ENCODE results near the gene SCAMP4.
"Not testable (repeated sequence)": the region's sequence is repeated elsewhere in the genome, so short reads cannot be mapped to it uniquely, and the experiment has no call there.

SCAMP4 gene

DNA sequence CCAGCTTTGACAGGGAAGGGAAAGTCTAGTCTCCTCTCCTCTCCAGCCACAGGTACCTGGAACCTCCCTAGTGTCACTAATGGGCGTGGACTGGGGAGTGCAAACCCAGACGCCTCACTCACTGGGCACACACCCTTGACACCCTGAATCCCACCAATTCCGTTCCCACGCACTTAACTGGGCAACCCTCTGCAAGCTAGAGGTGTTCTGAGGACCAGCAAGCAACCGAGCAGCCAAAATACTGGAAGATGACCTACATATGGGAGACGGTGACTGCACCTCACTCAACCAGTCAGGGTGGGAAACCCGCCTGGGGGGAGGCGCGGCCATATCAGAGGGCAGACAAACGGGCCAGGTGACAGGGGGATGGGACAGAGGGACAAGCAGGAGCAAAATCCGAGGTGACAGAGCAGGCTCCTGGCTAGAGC lies 20.9 kb upstream of the SCAMP4 start:
- DNase-seq, result peak; percentile 80

DNA sequence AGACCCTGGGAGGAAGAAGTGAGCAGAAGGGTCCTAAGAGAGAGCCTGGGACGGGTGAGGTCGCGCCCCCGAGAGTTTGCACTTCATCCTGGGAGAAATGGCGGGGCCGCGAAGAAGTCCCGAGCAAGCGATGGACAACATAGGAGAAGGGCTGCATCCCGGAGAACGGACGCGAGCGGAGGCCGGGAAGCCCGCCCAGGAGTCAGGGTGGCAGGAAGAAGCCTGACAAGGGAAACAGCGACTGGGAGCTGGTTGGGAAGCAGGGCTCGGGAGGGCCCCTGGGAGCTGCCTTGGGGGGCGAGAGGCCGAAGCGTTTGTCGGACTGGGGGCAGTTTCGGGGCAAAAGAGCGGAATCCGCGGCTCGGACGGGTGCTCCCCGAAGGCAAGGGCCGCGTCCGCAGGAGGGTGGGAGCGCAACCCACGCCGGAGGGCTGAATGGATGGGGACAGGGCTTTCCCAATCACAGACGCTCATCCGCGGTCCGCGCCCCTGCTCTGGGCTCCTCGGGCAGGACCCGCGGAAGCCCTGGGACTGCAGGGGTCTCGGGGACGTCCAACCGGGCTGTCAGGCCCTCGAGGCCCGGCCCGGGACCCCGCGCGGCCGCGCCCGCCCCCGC lies 20.4 kb upstream of the SCAMP4 start:
- no peak for DNase-seq

DNA sequence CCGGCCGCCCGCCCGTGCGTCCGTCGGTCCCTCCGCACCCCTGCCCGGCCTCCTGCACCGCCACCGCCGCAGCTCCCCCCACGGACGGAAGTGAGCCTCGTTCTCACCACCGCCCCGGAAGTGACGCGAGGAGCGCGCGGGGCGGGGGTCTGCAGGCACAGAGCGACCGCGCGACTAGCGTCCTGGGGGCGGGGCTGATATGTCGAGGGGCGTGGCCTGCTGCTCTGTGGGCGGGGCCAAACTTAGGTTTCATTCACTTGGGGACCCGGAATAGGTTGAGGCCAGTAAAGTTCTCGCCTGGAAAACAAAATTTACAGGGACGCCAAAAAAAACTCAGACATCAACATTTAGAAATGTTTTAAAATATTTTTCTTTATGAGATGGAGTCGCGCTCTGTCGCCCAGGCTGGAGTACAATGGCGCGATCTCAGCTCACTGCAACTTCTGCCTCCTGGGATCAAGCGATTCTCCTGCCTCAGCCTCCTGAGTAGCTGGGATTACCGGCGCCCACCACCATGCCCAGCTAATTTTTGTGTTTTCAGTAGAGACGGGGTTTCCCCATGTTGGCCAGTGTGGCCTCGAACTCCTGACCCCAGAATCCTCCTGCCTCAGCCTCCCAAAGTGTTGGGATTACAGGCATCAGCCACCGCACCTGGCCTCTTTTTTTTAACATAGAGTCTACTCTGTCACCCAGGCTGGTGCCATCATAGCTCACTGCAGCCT lies 19.6 kb upstream of the SCAMP4 start, which contains the start of gene ABHD17A:
Gene ABHD17A (minus strand): TSS at position 99 of the 722 bp plus-strand sequence. CDS start 3,930 bp downstream, outside the sequence.
- peak; percentile 99 for DNase-seq

DNA sequence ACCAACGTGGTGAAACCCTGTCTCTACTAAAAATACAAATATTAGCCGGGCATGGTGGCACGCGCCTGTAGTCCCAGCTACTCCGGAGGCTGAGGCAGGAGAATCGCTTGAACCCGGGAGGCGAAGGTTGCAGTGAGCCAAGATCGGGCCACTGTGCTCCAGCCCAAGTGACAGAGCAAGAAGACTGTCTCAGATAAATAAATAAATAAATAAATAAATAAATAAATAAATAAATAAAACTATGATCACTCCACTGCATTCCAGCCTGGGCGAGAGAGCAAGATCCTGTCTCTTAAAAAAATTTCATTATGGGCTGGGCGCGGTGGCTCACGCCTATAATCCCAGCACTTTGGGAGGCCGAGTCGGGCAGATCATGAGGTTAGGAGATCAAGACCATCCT lies 18.8 kb upstream of the SCAMP4 start:
- DNase-seq, result not testable (repeated sequence)

DNA sequence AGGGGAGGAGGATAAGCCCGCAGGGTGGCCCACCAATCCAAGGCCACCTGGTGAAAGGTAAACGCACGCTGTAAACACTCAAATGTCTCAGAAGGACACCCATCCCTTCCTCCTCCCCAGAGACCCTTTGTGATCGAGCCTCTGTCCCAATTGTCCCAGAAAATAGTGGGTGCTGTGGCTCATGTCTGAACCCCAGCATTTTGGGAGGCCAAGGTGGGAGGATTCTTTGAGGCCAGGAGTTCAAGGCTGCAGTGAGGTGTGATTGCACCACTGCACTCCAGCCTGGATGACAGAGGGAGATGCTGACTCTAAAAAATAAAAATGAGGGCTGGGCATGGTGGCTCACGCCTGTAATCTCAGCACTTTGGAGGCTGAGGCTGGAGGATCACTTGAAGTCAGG lies 16.8 kb upstream of the SCAMP4 start:
- no peak for DNase-seq

DNA sequence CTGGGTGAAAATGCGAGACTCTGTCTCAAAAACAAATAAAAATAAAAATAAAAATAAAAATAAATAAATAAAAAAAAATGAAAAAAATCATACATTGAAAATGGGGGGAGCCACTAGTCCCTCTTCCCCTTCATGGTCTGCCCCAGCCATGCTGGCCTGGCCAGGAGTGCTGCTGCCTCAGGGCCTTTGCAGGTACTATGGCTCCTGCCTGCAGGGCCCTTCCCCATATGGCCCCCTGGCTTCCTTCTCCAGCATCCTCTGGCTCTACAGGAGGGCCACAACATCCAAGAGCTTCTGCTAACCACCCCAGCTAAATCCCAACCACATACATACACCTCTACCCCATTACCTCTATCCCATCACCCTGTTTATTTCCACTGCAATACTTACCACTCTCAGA lies 15.3 kb upstream of the SCAMP4 start:
- DNase-seq, result no peak

DNA sequence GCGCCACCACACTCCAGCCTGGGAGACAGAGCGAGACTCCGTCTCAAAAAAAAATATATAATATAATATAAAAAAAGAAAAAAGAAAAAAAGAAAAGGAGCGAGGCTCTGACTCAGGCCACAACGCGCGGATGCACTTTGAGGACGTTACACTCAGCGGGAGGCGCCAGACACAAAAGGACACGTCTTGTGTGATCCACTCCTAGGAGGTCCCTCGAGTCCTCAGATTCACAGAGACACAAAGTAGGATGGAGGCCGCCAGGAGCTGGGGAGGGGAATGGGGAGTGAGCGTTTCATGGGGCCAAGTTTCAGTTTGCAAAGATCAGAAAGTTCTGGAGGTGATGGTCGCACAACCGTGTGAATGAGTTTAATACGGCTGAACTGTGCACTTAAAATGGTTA lies 11.4 kb upstream of the SCAMP4 start:
- no peak for DNase-seq

DNA sequence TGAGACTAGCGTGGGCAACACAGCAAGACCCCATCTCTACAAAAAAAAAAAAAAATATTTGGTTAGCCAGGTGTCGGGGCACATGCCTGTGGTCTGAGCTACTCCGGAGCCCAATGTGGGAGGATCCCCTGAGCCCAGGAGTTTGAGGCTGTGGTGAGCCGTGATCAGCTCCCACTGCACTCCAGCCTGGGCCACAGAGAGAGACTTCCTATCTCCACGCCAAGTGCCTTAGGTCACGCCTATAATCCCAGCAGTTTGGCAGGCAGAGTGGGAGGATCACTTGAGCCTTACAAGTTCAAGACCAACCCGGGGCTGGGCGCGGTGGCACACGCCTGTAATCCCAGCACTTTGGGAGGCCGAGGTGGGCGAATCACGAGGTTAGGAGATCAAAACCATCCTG lies 8.7 kb upstream of the SCAMP4 start:
- no peak for DNase-seq

DNA sequence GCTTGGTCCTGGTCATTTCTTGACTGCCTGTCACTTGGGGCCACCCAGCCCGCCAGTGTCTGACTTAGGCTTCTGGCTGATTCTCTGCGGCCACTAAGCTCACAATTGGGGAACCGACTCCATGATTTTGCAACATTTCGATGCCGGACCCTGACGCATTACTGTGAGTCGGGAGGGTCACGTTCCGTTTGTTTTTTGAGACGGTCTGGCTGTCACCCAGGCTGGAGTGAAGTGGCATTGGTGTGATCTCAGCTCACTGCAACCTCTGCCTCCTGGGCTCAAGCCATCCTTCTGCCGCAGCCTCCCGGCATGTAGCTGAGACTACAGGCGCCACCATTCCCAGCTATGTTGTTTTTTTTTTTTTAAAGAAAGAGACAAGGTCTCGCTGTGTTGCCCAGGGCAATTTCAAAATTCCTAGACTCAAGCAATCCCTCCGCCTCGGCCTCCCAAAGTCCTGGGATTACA lies 3.2 kb upstream of the SCAMP4 start:
- no peak for DNase-seq

DNA sequence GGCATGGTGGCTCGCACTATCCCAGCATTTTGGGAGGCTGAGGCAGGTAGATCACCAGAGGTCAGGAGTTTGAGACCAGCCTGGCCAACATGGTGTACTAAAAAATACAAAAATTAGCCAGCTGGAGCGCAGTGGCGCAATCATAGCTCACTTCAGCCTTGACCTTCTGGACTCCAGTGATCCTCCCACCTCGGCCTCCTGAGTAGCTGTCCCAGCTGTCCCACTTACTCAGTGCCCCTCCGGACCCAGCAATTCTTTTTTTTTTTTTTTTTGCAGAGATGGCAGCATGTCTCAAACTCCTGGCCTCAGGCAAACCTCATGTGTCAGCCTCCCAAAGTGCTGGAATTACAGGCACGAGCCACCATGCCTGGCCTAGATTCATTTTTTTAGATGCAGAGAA lies 2.3 kb upstream of the SCAMP4 start:
- no peak for DNase-seq

DNA sequence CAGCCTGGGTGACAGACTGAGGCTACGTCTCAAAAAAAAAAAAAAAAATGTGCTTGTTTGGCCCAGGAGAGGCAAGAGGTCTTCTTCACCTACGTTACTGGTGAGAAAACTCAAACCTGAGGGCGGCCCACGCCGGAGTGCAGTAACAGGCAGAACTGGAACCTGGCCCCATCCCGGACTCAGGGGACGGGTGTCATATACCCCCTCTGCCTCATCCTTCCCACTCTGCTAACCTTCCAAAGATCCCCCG lies 414 bp upstream of the SCAMP4 start:
- no peak for DNase-seq

DNA sequence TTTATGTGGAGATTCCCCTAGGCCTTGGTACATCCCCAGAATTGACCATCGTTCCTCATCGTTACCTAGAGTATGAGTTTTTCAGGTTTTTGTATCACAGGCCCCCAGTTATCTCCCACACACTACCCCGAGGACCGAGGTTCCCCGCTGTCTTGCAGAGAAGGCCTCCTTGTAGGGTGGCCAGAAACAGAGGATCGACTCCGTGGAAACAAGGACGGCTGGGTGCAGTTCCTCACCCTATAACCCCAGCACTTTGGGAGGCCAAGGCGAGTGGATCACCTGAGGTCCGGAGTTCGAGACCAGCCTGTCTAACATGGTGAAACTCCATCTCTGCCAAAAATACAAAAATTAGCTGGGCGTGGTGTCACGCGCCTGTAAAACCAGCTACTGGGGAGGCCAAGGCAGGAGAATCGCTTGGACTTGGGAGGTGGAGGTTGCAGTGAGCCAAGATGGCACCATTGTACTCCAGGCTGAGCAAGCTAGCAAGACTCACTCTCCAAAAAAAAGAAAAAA lies 720 bp downstream of the SCAMP4 start:
- DNase-seq, result no peak

DNA sequence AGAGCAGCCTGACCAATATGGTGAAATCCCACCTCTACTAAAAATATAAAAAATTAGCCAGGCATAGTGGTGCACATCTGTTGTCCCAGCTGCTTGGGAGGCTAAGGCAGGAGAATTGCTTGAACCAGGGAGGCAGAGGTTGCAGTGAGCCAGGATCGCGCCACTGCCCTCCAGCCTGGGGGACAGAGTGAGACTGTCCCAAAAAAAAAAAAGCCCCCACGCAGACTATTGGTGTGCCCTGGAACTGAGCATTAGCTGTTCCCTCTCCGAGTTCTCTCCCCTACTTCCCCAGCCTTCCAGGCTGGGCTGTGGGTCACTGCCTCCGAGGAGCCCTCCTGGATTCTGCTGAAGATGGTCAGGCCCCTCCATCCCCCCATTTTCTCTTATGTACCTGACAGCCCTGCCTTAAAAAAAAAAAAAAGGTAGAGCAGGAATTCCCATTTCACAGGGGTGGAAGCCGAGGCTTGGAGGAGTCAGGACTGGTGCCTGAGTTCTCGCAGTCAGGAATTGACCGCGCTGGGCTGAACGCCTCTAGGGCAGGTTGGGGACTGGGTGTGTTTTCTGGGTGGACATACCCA lies 1.9 kb downstream of the SCAMP4 start:
- no peak for DNase-seq

DNA sequence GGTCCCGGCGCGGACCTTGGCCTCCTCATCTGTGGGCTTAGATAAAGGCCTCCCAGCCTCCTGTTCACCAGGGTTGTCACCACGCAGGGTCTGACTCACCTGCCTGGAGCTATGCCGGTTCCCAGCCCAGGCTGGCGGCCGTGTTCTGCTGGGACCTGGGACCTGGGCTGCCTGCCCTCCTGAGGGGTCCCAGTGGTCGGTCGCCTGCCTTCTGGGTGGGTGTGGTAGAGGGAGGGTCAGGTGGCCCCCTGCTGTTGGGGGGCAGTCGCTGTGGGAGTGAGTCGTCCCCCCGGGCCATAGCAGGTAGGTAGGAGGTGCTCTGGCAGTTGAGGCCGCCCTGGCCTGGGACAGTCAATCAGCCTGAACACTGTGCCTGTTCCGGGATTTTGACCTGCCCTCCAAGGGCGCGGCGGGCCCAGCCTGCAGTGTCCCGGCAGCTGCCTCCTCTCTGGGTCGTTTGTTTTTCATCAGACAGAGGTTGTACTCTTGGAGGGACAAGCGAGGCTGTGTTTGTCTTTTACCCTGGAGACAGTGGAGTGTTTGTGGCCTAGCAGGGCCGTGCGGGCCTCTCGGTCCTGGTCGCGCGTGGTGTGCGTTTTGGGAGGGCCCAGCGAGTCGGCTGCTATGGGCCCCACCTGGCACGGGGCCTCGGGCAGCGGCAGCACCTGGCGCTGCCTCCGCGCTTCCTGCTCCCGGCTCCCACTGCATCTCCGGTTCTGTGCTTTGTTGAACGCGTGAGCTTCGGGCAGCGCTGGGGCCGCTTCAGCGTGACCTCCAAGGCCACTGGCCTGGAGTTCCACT lies 2.6 kb downstream of the SCAMP4 start:
- no peak for DNase-seq

DNA sequence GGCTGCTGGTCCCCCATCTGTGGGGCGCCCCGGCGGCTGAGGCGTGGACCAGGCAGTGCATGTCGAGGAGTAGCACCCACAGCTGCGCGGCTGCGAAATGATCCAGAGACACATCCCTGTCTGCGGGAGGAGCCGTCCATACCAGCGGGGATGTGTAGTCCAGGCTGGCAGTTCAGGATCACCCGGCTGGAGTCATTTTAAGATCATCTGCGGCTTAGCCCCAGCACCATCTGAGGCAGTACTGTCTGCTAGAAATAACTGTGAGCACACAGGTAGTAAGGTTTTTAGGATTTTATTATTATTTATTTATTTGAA lies 3.1 kb downstream of the SCAMP4 start:
- no peak for DNase-seq

DNA sequence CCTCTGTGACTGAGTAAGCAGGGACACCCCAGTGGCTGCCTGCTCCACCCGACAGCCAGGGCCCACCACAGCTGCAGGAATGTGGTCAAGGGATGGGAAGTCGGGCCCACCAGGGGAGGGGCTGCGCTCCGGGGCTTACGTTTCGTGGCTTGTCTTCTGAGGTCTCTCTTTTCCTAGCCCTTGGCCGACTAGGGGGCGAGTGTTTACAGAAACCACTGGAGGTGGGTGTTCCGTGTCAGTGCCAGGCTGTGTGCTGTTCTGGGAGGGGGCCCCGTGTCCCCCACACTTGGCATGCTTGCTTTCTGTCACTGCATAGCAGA lies 4.5 kb downstream of the SCAMP4 start:
- no peak for DNase-seq

DNA sequence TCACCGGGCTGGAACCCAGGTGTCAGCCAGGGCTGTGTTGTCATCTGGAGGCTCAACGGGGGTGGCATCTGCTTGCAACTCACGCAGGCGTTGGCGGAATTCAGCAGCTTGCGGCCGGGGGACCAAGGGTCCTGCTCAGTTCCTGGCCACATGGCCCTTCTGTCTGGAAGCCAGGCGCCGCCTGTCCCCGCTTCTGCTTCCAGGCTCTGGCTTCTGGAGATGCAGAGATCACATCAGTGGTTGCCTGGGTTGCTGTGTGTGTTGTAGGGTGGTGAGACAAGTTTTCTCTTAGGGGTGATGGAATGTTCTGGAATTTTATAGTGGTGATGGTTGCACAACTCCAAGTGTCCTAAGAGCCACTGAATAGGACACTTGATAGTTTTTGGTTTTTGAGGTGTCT lies 5.0 kb downstream of the SCAMP4 start:
- no peak for DNase-seq

DNA sequence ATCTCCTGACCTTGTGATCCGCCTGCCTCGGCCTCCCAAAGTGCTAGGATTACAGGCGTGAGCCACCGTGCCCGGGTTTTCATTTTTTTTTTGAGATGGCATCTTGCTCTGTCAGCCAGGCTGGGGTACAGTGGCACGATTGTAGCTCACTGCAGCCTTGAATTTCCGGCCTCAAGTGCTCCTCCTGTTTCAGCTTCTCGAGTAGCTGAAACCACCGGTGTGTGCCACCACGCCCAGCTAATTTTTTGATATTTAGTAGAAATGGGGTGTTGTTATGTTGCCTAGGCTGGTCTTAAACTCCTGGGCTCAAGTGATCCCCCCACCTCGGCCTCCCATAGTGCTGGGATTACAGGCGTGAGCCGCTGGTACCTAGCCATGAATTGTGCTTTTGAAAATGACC lies 5.9 kb downstream of the SCAMP4 start:
- DNase-seq, result peak; percentile 67

DNA sequence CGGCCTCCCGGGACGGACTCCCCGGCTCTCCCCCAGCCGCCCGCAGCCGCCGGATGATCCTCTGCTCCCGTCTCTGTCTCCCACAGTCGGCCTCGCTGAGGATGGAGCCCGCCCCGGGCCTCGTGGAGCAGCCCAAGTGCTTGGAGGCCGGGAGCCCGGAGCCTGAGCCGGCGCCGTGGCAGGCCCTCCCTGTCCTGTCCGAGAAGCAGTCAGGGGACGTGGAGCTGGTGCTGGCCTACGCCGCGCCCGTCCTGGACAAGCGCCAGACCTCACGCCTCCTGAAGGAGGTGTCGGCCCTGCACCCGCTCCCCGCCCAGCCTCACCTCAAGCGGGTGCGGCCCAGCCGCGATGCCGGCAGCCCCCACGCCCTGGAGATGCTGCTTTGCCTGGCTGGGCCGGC lies 6.8 kb downstream of the SCAMP4 start:
- DNase-seq, result no peak

DNA sequence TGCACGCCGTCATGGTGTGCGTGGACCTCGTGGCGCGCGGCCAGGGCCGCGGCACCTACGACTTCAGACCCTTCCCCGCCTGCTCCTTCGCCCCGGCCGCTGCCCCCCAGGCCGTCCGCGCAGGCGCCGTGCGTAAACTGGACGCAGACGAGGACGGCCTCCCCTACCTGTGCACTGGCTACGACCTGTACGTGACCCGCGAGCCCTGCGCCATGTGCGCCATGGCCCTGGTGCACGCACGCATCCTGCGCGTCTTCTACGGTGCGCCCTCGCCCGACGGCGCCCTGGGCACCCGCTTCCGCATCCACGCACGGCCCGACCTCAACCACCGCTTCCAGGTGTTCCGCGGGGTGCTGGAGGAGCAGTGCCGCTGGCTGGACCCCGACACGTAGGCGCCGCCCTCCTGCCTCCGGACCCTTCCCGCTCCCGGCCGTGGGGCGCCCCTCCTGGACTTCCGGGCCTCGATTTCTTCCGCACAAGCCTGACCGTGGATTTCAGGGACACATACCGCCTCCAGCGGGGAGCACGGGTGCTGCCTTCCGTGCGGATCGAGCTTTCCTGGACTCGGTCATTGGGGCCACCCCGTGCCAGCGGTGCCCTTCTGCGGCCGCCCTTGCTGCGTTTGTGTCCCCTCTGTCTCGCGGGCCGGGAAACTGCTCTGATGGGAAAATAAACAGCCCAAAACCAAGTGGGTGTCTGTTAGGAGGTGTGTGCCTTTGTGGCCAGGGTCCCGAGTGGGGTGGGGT lies 7.7 kb downstream of the SCAMP4 start:
- no peak for DNase-seq

DNA sequence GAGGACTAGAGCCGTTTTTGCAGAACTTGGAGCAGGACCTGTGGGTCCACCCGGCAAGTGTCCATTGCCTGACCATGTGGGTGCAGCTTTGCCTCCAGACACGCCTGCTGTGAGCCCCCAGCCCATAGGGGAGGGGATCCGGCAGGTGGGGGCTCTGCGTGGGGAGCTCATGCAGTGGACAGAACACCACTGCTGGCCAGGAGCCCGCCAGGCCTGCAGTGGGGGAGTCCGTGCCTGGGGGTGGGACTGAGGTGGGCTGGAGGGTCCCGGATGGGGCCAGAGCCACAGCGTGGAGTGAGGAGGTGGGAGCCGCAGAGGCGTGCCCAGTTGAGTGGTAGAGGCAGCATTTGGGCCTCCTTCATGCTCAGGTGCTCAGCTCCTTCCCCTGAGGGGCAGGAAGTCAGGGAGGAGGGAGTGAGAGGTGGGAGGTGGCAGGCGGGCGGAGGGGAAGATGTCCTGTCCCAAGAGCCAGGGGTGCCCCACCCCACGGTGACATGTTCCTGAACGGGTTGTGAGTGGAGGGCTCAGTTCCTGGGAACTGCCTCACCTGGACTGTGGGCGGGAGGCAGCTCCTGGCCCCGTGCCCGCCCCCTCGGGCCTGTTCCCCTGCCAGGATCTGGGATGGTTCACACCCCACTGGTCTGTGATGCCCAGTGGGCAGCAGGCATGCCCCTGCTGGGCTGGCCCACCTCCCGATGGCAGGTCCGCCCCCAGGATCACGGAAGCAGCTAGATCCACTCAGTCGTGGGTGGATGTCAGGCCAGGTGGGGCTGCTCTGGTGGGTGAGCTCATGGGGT lies 8.8 kb downstream of the SCAMP4 start:
- no peak for DNase-seq

DNA sequence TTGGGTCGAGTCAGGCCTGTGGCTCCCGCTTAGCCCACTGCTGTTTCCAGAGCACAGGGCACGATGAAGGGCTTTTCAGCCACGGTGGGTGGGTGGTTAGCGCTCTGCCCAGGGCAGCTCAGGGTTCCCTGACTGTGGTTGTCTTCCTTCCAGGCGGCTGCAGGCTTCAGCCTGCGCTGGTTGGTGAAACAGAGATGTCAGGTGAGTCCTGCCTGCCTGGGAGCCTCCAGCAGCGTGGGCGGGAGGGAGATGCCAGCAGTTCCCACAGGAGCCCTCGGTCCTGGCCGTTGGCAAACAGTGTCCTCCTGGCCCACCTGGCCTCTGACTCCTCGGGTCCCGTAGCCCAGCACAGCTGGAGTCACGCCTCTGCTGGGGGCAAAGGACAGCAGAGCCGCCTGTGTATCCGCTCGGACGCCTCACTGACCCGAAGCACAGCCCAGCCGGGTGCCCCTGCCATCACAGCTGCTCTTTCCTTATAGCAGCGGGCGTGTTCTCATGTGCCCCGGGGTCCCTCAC lies 9.7 kb downstream of the SCAMP4 start:
- no peak for DNase-seq

All from activated CD8-positive, alpha-beta memory T cell treated with anti-CD3 and anti-CD28 coated beads for 24 hours (primary cell).